ENCODE data around the gene GAGE13. TPM values are rescaled to one million over a fixed set of nuclear protein-coding genes. Genes with fewer than 3 reads are reported as not detected.
"Not testable (repeated sequence)": the region's sequence is repeated elsewhere in the genome, so short reads cannot be mapped to it uniquely, and the experiment has no call there.

Gene GAGE13
- total and polyA plus RNA-seq, 9 of the 15 experiments (the other 6 are each of a cell fraction or from before 2014, with no cell fraction given) = 31.6 to 506 (median 154) TPM

- H3K79me2 ChIP-seq (ENCODE audit: control insufficient read depth, insufficient read depth, low read length); ATAC-seq; intact Hi-C loops (cut with micrococcal nuclease); H4K20me1 ChIP-seq (replicated peaks; ENCODE audit: control insufficient read depth, insufficient read depth, low read length); H3K27ac ChIP-seq (ENCODE audit: extremely low read depth, low read depth, low read length); H3K27me3 ChIP-seq (ENCODE audit: control insufficient read depth in 2 of 2, insufficient read depth in 2 of 2, low read length in 2 of 2); H3K4me2 ChIP-seq (ENCODE audit: insufficient read depth, low read length); DNase-seq (ENCODE audit: extremely low read depth in 1 of 4, low spot score in 3 of 4); POLR2A ChIA-PET; CTCF ChIA-PET (ENCODE audit: low intra/inter-chr PET ratio); BruUV-seq (replicated peaks); FAIRE-seq; H3K4me1 ChIP-seq (replicated peaks in 1 of 2; ENCODE audit: control insufficient read depth in 2 of 2, insufficient read depth in 2 of 2, low read length in 2 of 2); H3K9ac ChIP-seq (ENCODE audit: insufficient read depth in 1 of 2, low read depth in 2 of 2, low read length in 2 of 2); H2AFZ ChIP-seq (ENCODE audit: low read depth, low read length); H3K9me1 ChIP-seq (ENCODE audit: control insufficient read depth, insufficient read depth, low read length); H3K4me3 ChIP-seq; H3K9me3 ChIP-seq (replicated peaks; ENCODE audit: control insufficient read depth, insufficient read depth, low read depth, low read length); H3K36me3 ChIP-seq (ENCODE audit: control insufficient read depth, insufficient read depth, low read length); in situ Hi-C loops (cut with MboI): not testable (repeated sequence)
- no CpG with 5 or more reads among the region's 7 CpGs for WGBS (ENCODE audit: insufficient coverage, low coverage, missing lambda C conversion rate)
Observed at GRCh38 chrX:49323735-49324134, 7.6 kb upstream of the GAGE13 start.

- H3K4me1 ChIP-seq (replicated peaks in 1 of 2; ENCODE audit: control insufficient read depth in 2 of 2, insufficient read depth in 2 of 2, low read length in 2 of 2); H3K4me2 ChIP-seq (ENCODE audit: insufficient read depth, low read length); H3K9ac ChIP-seq (ENCODE audit: insufficient read depth in 1 of 2, low read depth in 2 of 2, low read length in 2 of 2); H3K27ac ChIP-seq (ENCODE audit: extremely low read depth, low read depth, low read length); intact Hi-C loops (cut with micrococcal nuclease); H3K9me1 ChIP-seq (ENCODE audit: control insufficient read depth, insufficient read depth, low read length); H3K9me3 ChIP-seq (replicated peaks; ENCODE audit: control insufficient read depth, insufficient read depth, low read depth, low read length); FAIRE-seq; DNase-seq (ENCODE audit: extremely low read depth in 1 of 4, low spot score in 3 of 4); H3K79me2 ChIP-seq (ENCODE audit: control insufficient read depth, insufficient read depth, low read length); CTCF ChIA-PET (ENCODE audit: low intra/inter-chr PET ratio); H2AFZ ChIP-seq (ENCODE audit: low read depth, low read length); POLR2A ChIA-PET; H3K4me3 ChIP-seq; ATAC-seq; H3K27me3 ChIP-seq (ENCODE audit: control insufficient read depth in 2 of 2, insufficient read depth in 2 of 2, low read length in 2 of 2); BruUV-seq (replicated peaks); H3K36me3 ChIP-seq (ENCODE audit: control insufficient read depth, insufficient read depth, low read length); H4K20me1 ChIP-seq (replicated peaks; ENCODE audit: control insufficient read depth, insufficient read depth, low read length): not testable (repeated sequence)
- 66% methylated on average over 2 of the region's 11 CpGs for WGBS (ENCODE audit: insufficient coverage, low coverage, missing lambda C conversion rate)
- in situ Hi-C loops (cut with MboI) = loop anchor here (25.0 kb wide), 1 partner anchor 407 kb away; no protein-coding TSS in a partner anchor
Observed at GRCh38 chrX:49330421-49330820, 961 bp upstream of the GAGE13 start.

- H3K4me2 ChIP-seq (ENCODE audit: insufficient read depth, low read length); H3K9ac ChIP-seq (ENCODE audit: insufficient read depth in 1 of 2, low read depth in 2 of 2, low read length in 2 of 2); H2AFZ ChIP-seq (ENCODE audit: low read depth, low read length); BruUV-seq (replicated peaks); H3K9me1 ChIP-seq (ENCODE audit: control insufficient read depth, insufficient read depth, low read length); H3K79me2 ChIP-seq (ENCODE audit: control insufficient read depth, insufficient read depth, low read length); FAIRE-seq; H3K9me3 ChIP-seq (replicated peaks; ENCODE audit: control insufficient read depth, insufficient read depth, low read depth, low read length); H3K4me3 ChIP-seq; H3K27ac ChIP-seq (ENCODE audit: extremely low read depth, low read depth, low read length); ATAC-seq; H3K36me3 ChIP-seq (ENCODE audit: control insufficient read depth, insufficient read depth, low read length); H4K20me1 ChIP-seq (replicated peaks; ENCODE audit: control insufficient read depth, insufficient read depth, low read length); H3K4me1 ChIP-seq (replicated peaks in 1 of 2; ENCODE audit: control insufficient read depth in 2 of 2, insufficient read depth in 2 of 2, low read length in 2 of 2); DNase-seq (ENCODE audit: extremely low read depth in 1 of 4, low spot score in 3 of 4); POLR2A ChIA-PET; H3K27me3 ChIP-seq (ENCODE audit: control insufficient read depth in 2 of 2, insufficient read depth in 2 of 2, low read length in 2 of 2); CTCF ChIA-PET (ENCODE audit: low intra/inter-chr PET ratio); intact Hi-C loops (cut with micrococcal nuclease): not testable (repeated sequence)
- WGBS (ENCODE audit: insufficient coverage, low coverage, missing lambda C conversion rate) = no CpG with 5 or more reads among the region's 26 CpGs
- in situ Hi-C loops (cut with MboI) = loop anchor here (25.0 kb wide), 1 partner anchor 405 kb away; no protein-coding TSS in a partner anchor
Observed at GRCh38 chrX:49331841-49332240, 459 bp downstream of the GAGE13 start.

Data from K562 (cell line).